Midbrain (tissue), 1 donor: ENCODE data around the gene DBT.
"Not testable (repeated sequence)": the region's sequence is repeated elsewhere in the genome, so short reads cannot be mapped to it uniquely, and the experiment has no call there.

ENCODE experiments used
- DNase-seq: peaks from one replicate; lab custom pipeline; 2025; lab: John Stamatoyannopoulos, UW

The DBT gene

GRCh38 chr1:100250264-100250663 lies 630 bp upstream of the DBT start:
- DNase-seq, result no peak

- DNase-seq, result peak; percentile 1
These were observed 488 bp downstream of the DBT start for GRCh38 chr1:100249155-100249536.

- DNase-seq, result no peak
These were observed 2.9 kb downstream of the DBT start for GRCh38 chr1:100246738-100247137.

GRCh38 chr1:100240631-100241030 lies 9.0 kb downstream of the DBT start:
- DNase-seq, result no peak

- no peak for DNase-seq
These were observed 9.7 kb downstream of the DBT start for GRCh38 chr1:100239961-100240360.

GRCh38 chr1:100237091-100237490 lies 12.5 kb downstream of the DBT start:
- no peak for DNase-seq

- DNase-seq, result no peak
These were observed 15.2 kb downstream of the DBT start for GRCh38 chr1:100234432-100234831.

- DNase-seq, result not testable (repeated sequence)
These were observed 16.1 kb downstream of the DBT start for GRCh38 chr1:100233566-100233965.

- DNase-seq, result no peak
These were observed 17.5 kb downstream of the DBT start for GRCh38 chr1:100232156-100232555.

- no peak for DNase-seq
These were observed 17.9 kb downstream of the DBT start for GRCh38 chr1:100231721-100232120.

- no peak for DNase-seq
These were observed 18.9 kb downstream of the DBT start for GRCh38 chr1:100230765-100231164.

- DNase-seq, result no peak
These were observed 19.8 kb downstream of the DBT start for GRCh38 chr1:100229681-100230443.

GRCh38 chr1:100222428-100222827 lies 27.2 kb downstream of the DBT start:
- no peak for DNase-seq

- DNase-seq, result no peak
These were observed 29.8 kb downstream of the DBT start for GRCh38 chr1:100219883-100220282.

- no peak for DNase-seq
These were observed 30.2 kb downstream of the DBT start for GRCh38 chr1:100219457-100219856.

GRCh38 chr1:100217834-100218233 lies 31.8 kb downstream of the DBT start:
- DNase-seq, result no peak

- no peak for DNase-seq
These were observed 34.5 kb downstream of the DBT start for GRCh38 chr1:100215101-100215500.

GRCh38 chr1:100213141-100213540 lies 36.5 kb downstream of the DBT start:
- DNase-seq, result no peak

GRCh38 chr1:100206301-100206700 lies 43.3 kb downstream of the DBT start:
- no peak for DNase-seq

- DNase-seq, result not testable (repeated sequence)
These were observed 44.0 kb downstream of the DBT start for GRCh38 chr1:100205593-100205992.

- not testable (repeated sequence) for DNase-seq
These were observed 44.5 kb downstream of the DBT start for GRCh38 chr1:100205103-100205502.

- DNase-seq, result not testable (repeated sequence)
These were observed 46.9 kb downstream of the DBT start for GRCh38 chr1:100202703-100203102.

GRCh38 chr1:100200060-100200459 lies 49.6 kb downstream of the DBT start:
- not testable (repeated sequence) for DNase-seq

GRCh38 chr1:100198596-100198995 lies 51.0 kb downstream of the DBT start:
- no peak for DNase-seq
